Measurements from ENCODE around the gene ADAMTSL5. TPM values are rescaled to one million over a fixed set of nuclear protein-coding genes. Genes with fewer than 3 reads are reported as not detected.

The ADAMTSL5 gene
- total and polyA plus RNA-seq, 2 of the 13 experiments (the other 11 are each of a cell fraction or from before 2014, with no cell fraction given) = 0.60 to 2.7 TPM

- no peak for TF ChIP-seq ZBTB40 (IDR thresholded peaks at IDR 0.05)
- TF ChIP-seq ZBTB40 (CRISPR knock-in tag; IDR thresholded peaks at IDR 0.05) = 0 out of 2 replicates have a peak, but pooled peaks have one; percentile 20
- TF ChIP-seq CSRNP2 (CRISPR knock-in tag; conservative IDR thresholded peaks at IDR 0.05; ENCODE audit: low read depth) = no peak
- TF ChIP-seq, protein P1, sequence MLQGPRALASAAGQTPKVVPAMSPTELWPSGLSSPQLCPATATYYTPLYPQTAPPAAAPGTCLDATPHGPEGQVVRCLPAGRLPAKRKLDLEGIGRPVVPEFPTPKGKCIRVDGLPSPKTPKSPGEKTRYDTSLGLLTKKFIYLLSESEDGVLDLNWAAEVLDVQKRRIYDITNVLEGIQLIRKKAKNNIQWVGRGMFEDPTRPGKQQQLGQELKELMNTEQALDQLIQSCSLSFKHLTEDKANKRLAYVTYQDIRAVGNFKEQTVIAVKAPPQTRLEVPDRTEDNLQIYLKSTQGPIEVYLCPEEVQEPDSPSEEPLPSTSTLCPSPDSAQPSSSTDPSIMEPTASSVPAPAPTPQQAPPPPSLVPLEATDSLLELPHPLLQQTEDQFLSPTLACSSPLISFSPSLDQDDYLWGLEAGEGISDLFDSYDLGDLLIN (CRISPR knock-in tag; IDR thresholded peaks at IDR 0.05; ENCODE audit: borderline replicate concordance) = no peak
- TF ChIP-seq TAF1 (CRISPR knock-in tag; IDR thresholded peaks at IDR 0.05) = peak; percentile 51; the same call in 1 of the 2 replicates
- TF ChIP-seq ZNF501 (CRISPR knock-in tag; IDR thresholded peaks at IDR 0.05) = peak; percentile 80
- peak; percentile 14 for TF ChIP-seq SRSF1 (optimal IDR thresholded peaks at IDR 0.05; ENCODE audit: low read depth, low read length)
- TF ChIP-seq ZNF264 (CRISPR knock-in tag; IDR thresholded peaks at IDR 0.05) = 0 out of 2 replicates have a peak, but pooled peaks have one; percentile 35
- peak; percentile 69 for TF ChIP-seq ZNF883 (CRISPR knock-in tag; IDR thresholded peaks at IDR 0.05; ENCODE audit: not compliant biosample characterization)
- TF ChIP-seq POLR2G (IDR thresholded peaks at IDR 0.05; ENCODE audit: low read depth, low read length) = peak; percentile 63
- no peak for TF ChIP-seq RFX1 (IDR thresholded peaks at IDR 0.05)
- no peak for TF ChIP-seq ZNF761 (CRISPR knock-in tag; conservative IDR thresholded peaks at IDR 0.05)
- TF ChIP-seq TCF12 (IDR thresholded peaks at IDR 0.05) = no peak
- TF ChIP-seq TCF12 (CRISPR knock-in tag; IDR thresholded peaks at IDR 0.05) = no peak
- TF ChIP-seq, protein P2, sequence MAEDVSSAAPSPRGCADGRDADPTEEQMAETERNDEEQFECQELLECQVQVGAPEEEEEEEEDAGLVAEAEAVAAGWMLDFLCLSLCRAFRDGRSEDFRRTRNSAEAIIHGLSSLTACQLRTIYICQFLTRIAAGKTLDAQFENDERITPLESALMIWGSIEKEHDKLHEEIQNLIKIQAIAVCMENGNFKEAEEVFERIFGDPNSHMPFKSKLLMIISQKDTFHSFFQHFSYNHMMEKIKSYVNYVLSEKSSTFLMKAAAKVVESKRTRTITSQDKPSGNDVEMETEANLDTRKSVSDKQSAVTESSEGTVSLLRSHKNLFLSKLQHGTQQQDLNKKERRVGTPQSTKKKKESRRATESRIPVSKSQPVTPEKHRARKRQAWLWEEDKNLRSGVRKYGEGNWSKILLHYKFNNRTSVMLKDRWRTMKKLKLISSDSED (CRISPR knock-in tag; IDR thresholded peaks at IDR 0.05) = no peak
- TF ChIP-seq NFATC3 (CRISPR knock-in tag; IDR thresholded peaks at IDR 0.05) = 0 out of 2 replicates have a peak, but pooled peaks have one; percentile 16
These were observed 23.1 kb downstream of the ADAMTSL5 start (continued) for GRCh38 chr19:1489463-1490310.

Measured in HepG2 (cell line).